22Rv1 (cell line): ENCODE data around the gene CATSPERB.
"Not testable (repeated sequence)": the region's sequence is repeated elsewhere in the genome, so short reads cannot be mapped to it uniquely, and the experiment has no call there.

ENCODE experiments used
- H3K27ac ChIP-seq: fragments of 450-650 bp; 2 replicates; pipeline ENCODE4 v1.5.1; 2017
- ZFX ChIP-seq: fragments of 450-650 bp; IDR thresholded peaks from 2 replicates; pipeline ENCODE4 v1.6.1; 2017; ENCODE audit warnings: antibody characterized with exemption, borderline replicate concordance
- TF ChIP-seq, protein P1 (sequence below): fragments of 450-650 bp; IDR thresholded peaks from 2 replicates; pipeline ENCODE4 v1.5.1; 2017; ENCODE audit warnings: mild to moderate bottlenecking

The CATSPERB gene

DNA sequence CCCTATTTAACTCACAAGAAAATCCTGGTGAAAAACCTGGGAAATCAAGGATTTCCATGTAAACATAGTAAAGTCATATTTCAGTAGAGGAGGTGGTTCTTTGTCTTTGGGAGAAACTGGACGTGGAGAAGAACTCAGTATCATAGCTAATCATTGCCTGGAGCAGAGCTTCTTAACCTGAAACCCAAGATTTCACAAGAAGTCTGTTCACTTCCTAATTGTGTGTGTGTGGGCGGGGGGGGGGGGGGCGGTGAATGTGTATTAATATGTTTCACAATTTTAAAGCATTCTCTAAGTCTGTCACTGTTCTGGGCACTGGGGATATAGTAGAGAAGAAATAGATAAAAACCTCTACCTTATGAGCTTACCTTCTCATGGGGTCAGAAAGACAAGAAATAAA is 125.0 kb downstream of the CATSPERB start:
- no peak overlapping the region for H3K27ac ChIP-seq
- TF ChIP-seq ZFX = no peak
- TF ChIP-seq, protein P1, sequence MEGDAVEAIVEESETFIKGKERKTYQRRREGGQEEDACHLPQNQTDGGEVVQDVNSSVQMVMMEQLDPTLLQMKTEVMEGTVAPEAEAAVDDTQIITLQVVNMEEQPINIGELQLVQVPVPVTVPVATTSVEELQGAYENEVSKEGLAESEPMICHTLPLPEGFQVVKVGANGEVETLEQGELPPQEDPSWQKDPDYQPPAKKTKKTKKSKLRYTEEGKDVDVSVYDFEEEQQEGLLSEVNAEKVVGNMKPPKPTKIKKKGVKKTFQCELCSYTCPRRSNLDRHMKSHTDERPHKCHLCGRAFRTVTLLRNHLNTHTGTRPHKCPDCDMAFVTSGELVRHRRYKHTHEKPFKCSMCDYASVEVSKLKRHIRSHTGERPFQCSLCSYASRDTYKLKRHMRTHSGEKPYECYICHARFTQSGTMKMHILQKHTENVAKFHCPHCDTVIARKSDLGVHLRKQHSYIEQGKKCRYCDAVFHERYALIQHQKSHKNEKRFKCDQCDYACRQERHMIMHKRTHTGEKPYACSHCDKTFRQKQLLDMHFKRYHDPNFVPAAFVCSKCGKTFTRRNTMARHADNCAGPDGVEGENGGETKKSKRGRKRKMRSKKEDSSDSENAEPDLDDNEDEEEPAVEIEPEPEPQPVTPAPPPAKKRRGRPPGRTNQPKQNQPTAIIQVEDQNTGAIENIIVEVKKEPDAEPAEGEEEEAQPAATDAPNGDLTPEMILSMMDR = no peak

DNA sequence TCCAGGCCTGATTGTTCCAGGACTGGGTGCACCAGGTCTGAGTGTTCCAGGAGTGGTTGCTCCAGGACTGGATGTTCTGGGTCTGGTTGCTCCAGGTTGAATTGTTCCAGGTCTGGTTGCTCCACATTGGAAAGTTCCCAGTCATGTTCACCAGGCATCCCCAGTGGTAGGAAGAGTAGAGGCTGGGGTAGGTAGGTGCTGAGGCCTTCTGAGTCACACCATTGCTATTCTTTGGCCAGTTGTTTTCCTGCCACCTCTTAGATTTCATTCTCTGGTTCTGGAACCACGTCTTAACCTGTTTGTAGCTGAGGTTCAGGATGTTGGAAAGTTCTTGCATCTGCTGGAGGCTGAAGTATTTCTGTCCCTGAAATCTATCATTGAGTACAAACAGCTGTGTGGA is 127.3 kb downstream of the CATSPERB start:
- not testable (repeated sequence) for H3K27ac ChIP-seq

DNA sequence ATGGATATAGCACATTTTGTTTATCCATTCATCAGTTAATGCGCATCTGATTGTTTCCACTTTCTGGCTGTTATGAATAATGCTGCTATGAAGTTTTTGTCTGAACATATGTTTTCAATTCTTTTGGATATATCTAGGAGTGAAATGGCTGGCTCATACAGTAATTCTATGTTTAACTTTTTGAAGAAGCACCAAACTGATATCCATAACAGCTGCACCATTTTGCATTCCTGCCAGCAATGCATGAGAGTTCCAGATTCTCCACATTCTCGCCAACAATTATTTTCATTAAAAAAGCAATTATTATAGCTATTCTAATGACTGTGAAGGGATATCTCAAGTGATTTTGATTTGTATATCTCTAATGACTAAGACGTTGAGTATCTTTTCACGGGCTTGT is 131.9 kb downstream of the CATSPERB start:
- TF ChIP-seq, protein P1 = no peak
- no peak for TF ChIP-seq ZFX
- H3K27ac ChIP-seq = no peak overlapping the region

DNA sequence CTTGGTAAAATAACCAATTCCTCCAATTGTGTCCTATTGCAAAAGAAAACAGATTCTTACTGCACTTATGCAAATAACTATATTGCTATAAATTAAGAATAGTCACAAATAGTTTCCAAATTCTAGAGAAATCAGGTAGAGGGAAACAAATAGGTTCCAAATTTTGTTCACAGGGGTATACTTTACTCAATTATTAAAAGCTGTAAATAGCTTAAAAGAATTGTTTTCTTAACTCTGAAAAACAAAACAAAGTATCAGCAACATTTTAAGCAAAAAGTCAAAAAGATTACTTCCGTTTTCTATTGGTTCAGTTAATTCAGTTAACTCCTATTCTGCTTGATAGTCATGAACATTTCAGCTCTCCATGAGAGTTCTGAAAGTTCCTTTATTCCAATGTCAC is 136.2 kb downstream of the CATSPERB start:
- no peak for TF ChIP-seq ZFX
- TF ChIP-seq, protein P1 = no peak

DNA sequence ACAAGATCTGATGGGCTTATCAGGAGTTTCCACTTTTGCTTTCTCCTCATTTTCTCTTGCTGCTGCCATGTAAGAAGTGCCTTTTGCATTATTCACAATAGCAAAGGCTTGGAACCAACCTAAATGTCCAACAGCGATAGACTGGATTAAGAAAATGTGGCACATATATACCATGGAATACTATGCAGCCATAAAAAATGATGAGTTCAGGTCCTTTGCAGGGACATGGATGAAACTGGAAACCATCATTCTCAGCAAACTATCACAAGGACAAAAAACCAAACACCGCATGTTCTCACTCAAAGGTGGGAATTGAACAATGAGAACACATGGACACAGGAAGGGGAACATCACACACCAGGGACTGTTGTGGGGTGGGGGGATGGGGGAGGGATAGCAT is 137.9 kb downstream of the CATSPERB start:
- H3K27ac ChIP-seq = not testable (repeated sequence)

More for the DNA sequence above, 136.2 kb downstream of the CATSPERB start:
- no peak overlapping the region for H3K27ac ChIP-seq

DNA sequence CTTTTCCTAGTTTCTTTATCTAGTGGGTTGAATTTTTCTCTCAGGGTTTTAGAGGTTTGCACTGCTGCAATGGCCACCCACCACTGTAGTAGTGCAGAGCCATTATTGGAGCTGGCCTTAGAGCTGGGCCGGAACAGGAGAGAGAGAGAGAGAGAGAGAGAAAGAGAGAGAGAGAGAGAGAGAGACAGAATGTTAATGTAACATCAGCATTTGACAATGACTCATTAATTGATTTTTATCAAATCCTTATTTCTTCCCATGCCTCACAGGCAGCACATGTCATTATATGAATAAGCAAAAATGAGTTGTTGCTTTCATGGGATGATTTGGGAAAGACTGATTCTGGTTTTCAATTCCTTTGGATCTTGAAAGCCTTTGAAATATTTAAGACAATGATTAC is 145.5 kb downstream of the CATSPERB start:
- H3K27ac ChIP-seq = no peak overlapping the region
- TF ChIP-seq, protein P1 = no peak
- no peak for TF ChIP-seq ZFX

DNA sequence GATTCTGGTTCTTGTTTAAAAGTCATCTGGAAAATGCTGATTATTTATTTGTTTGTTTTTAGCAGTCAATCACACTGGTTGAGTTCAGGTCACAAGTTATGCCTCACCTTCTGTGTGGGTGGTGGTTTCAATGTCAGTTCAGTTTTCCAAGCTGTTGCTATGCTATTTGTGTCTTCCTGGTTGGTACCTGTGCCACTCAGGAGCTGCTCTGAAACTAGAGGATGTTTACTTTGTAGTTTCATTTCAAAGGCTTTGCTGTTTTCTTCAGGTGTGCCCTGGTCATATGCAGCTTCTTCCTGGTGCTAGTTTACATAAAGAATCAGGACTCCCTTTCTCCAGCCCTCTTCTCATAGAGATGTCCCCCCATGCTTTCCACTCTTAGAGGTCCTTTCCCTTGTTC is 146.0 kb downstream of the CATSPERB start:
- no peak overlapping the region for H3K27ac ChIP-seq
- TF ChIP-seq, protein P1 = no peak
- no peak for TF ChIP-seq ZFX

DNA sequence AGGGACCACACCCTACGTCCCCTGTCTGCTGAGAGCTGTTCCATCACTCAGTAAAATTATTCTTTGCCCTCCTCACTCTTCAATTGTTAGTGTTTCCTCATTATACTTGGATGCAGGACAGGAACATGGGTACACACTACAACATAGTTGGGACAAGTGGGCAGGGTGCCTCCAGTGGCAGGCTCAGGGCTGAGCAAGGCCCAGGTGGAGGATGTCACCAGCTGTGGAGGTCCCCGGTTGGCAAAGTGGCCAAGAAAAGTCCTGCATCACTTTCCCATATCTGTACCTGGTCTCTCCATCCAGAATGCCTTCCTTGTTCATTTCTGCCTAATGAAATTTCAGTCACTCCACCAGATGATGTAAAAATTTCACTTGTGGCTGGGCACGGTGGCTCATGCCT is 149.1 kb downstream of the CATSPERB start:
- TF ChIP-seq, protein P1 = no peak
- no peak for TF ChIP-seq ZFX
- H3K27ac ChIP-seq = no peak overlapping the region
